H9 (cell line): ENCODE measurements around the gene TRIM43. TPM values are rescaled to one million over a fixed set of nuclear protein-coding genes. Genes with fewer than 3 reads are reported as not detected.
"Not testable (repeated sequence)": the region's sequence is repeated elsewhere in the genome, so short reads cannot be mapped to it uniquely, and the experiment has no call there.

Experiments
- DNase-seq: peaks from one replicate; pipeline ENCODE4 v3.0.0-alpha.2; 2017
- H2AFZ ChIP-seq: one replicate; pipeline ENCODE4 v1.6.1; 2013; ENCODE audit warnings: mild to moderate bottlenecking, low read length, control low read depth, moderate library complexity
- H2AK5ac ChIP-seq: 2 replicates; pipeline ENCODE4 v1.6.1; 2013; ENCODE audit warnings: low read length, control low read depth, mixed read lengths; ENCODE audit not compliant: insufficient read length
- H2BK120ac ChIP-seq: one replicate; pipeline ENCODE4 v1.6.1; 2013; ENCODE audit warnings: low read depth, mild to moderate bottlenecking, low read length, control low read depth, inconsistent platforms; ENCODE audit not compliant: poor library complexity, severe bottlenecking
- H2BK12ac ChIP-seq: 2 replicates; pipeline ENCODE4 v1.6.1; 2013; ENCODE audit warnings: low read length, control low read depth, mixed read lengths, low read depth; ENCODE audit not compliant: insufficient read length
- H2BK15ac ChIP-seq: 2 replicates; pipeline ENCODE4 v1.6.1; 2013; ENCODE audit warnings: low read depth, low read length, control low read depth
- H2BK20ac ChIP-seq: one replicate; pipeline ENCODE4 v1.6.1; 2013; ENCODE audit warnings: low read depth, mild to moderate bottlenecking, low read length, control low read depth, inconsistent platforms; ENCODE audit not compliant: poor library complexity, severe bottlenecking
- H2BK5ac ChIP-seq: 2 replicates; pipeline ENCODE4 v1.6.1; 2013; ENCODE audit warnings: low read length, control low read depth, mixed read lengths; ENCODE audit not compliant: insufficient read length
- H3K14ac ChIP-seq: 2 replicates; pipeline ENCODE4 v1.6.1; 2013; ENCODE audit warnings: low read length, control low read depth; ENCODE audit not compliant: insufficient read depth
- H3K18ac ChIP-seq: 2 replicates; pipeline ENCODE4 v1.6.1; 2013; ENCODE audit warnings: low read depth, mild to moderate bottlenecking, mixed read lengths, low read length, control low read depth; ENCODE audit not compliant: insufficient read length
- H3K23ac ChIP-seq: 2 replicates; pipeline ENCODE4 v1.6.1; 2013; ENCODE audit warnings: low read length, control low read depth, mixed read lengths, low read depth; ENCODE audit not compliant: insufficient read length
- H3K23me2 ChIP-seq: 2 replicates; pipeline ENCODE4 v1.6.1; 2013; ENCODE audit warnings: low read depth, mild to moderate bottlenecking, mixed read lengths, low read length, control low read depth; ENCODE audit not compliant: insufficient read length, poor library complexity, severe bottlenecking
- H3K27ac ChIP-seq: 2 replicates; pipeline ENCODE4 v1.5.1; 2013; ENCODE audit warnings: low read length, control low read depth, mixed read lengths, low read depth; ENCODE audit not compliant: insufficient read length
- H3K27me3 ChIP-seq: 2 replicates; pipeline ENCODE4 v1.6.1; 2013; ENCODE audit warnings: low read length, control low read depth, inconsistent platforms; ENCODE audit not compliant: insufficient read depth
- H3K4ac ChIP-seq: 2 replicates; pipeline ENCODE4 v1.6.1; 2013; ENCODE audit warnings: low read depth, mild to moderate bottlenecking, control low read depth, inconsistent platforms, low read length, moderate library complexity
- H3K4me1 ChIP-seq: 2 replicates; pipeline ENCODE4 v1.6.1; 2013; ENCODE audit warnings: low read length, control low read depth, inconsistent platforms; ENCODE audit not compliant: insufficient read depth
- H3K4me2 ChIP-seq: 2 replicates; pipeline ENCODE4 v1.6.1; 2013; ENCODE audit warnings: low read length, control low read depth, mixed read lengths; ENCODE audit not compliant: insufficient read length, insufficient read depth
- H3K56ac ChIP-seq: 2 replicates; pipeline ENCODE4 v1.6.1; 2013; ENCODE audit warnings: low read depth, mild to moderate bottlenecking, mixed read lengths, low read length, control low read depth; ENCODE audit not compliant: insufficient read length
- H3K79me1 ChIP-seq: 2 replicates; pipeline ENCODE4 v1.6.1; 2013; ENCODE audit warnings: low read depth, mild to moderate bottlenecking, moderate library complexity, low read length, control low read depth, inconsistent platforms; ENCODE audit not compliant: insufficient read depth, poor library complexity, severe bottlenecking
- H3K79me2 ChIP-seq: 2 replicates; pipeline ENCODE4 v1.6.1; 2013; ENCODE audit warnings: low read length, control low read depth, inconsistent platforms; ENCODE audit not compliant: insufficient read depth
- H3K9ac ChIP-seq: 2 replicates; pipeline ENCODE4 v1.6.1; 2013; ENCODE audit warnings: low read length, control low read depth, mixed read lengths; ENCODE audit not compliant: insufficient read length; ENCODE audit errors: extremely low read depth
- H3K9me3 ChIP-seq: one replicate; pipeline ENCODE4 v1.6.1; 2013; ENCODE audit warnings: low read depth, low read length, inconsistent platforms; ENCODE audit not compliant: control insufficient read depth
- H3T11ph ChIP-seq: one replicate; pipeline ENCODE4 v1.6.1; 2013; ENCODE audit warnings: mild to moderate bottlenecking, low read length, control low read depth, inconsistent platforms
- H4K20me1 ChIP-seq: one replicate; pipeline ENCODE4 v1.6.1; 2013; ENCODE audit not compliant: control insufficient read depth, insufficient read length, insufficient read depth
- H4K5ac ChIP-seq: 2 replicates; pipeline ENCODE4 v1.6.1; 2013; ENCODE audit warnings: low read depth, mild to moderate bottlenecking, mixed read lengths, low read length, control low read depth; ENCODE audit not compliant: insufficient read length
- H4K8ac ChIP-seq: replicated peaks from 2 replicates; pipeline ENCODE4 v1.6.1; 2013; ENCODE audit warnings: low read length, control low read depth, mixed read lengths, low read depth; ENCODE audit not compliant: insufficient read length
- H4K91ac ChIP-seq: 2 replicates; pipeline ENCODE4 v1.6.1; 2013; ENCODE audit warnings: low read depth, mild to moderate bottlenecking, moderate library complexity, mixed read lengths, low read length, control low read depth; ENCODE audit not compliant: insufficient read length
- H3K27ac Mint-ChIP-seq, 3 experiments: 2 replicates in 2 of 3; 3 replicates in 1 of 3; pipeline ENCODE4 v1.8.0; 2020 to 2021; ENCODE audit warnings: mixed read lengths in 3 of 3, mild to moderate bottlenecking in 1 of 3, moderate library complexity in 1 of 3
- H3K27me3 Mint-ChIP-seq: 2 replicates; pipeline ENCODE4 v1.8.0; 2021; ENCODE audit warnings: low read depth, mild to moderate bottlenecking, moderate library complexity, mixed read lengths
- H3K36me3 Mint-ChIP-seq, 3 experiments: 2 replicates in 2 of 3; 3 replicates in 1 of 3; pipeline ENCODE4 v1.8.0; 2020 to 2021; ENCODE audit warnings: low read depth in 3 of 3, mixed read lengths in 3 of 3; ENCODE audit not compliant: insufficient read depth in 1 of 3
- H3K4me1 Mint-ChIP-seq, 2 experiments: 2 replicates each; pipeline ENCODE4 v1.8.0; 2020; ENCODE audit warnings: mixed read lengths in 2 of 2
- H3K4me3 Mint-ChIP-seq, 2 experiments: 2 replicates in 1 of 2; 3 replicates in 1 of 2; pipeline ENCODE4 v1.8.0; 2020 to 2021; ENCODE audit warnings: mild to moderate bottlenecking in 2 of 2, mixed read lengths in 2 of 2, moderate library complexity in 1 of 2
- H3K9me3 Mint-ChIP-seq, 2 experiments: 2 replicates in 1 of 2; 3 replicates in 1 of 2; pipeline ENCODE4 v1.8.0; 2020; ENCODE audit warnings: mild to moderate bottlenecking in 2 of 2, mixed read lengths in 2 of 2, moderate library complexity in 1 of 2
- WGBS: extraction: QIAGEN DNeasy Blood & Tissue Kit; methylation state at CpG from one replicate; pipeline ENCODE4 v1.1.7; 2013; ENCODE audit warnings: missing lambda C conversion rate, low lambda C conversion rate, mixed read lengths; ENCODE audit not compliant: insufficient read length; ENCODE audit errors: extremely low coverage; 5-methylcytosine and 5-hydroxymethylcytosine counted together
- total RNA-seq: library from RNA; stranded (reverse); gene quantifications from 2 replicates; pipeline ENCODE4 v1.2.1, GENCODE V29; 2021

The TRIM43 gene
- total RNA-seq, 1 experiment from 2014 or later: not detected

DNA sequence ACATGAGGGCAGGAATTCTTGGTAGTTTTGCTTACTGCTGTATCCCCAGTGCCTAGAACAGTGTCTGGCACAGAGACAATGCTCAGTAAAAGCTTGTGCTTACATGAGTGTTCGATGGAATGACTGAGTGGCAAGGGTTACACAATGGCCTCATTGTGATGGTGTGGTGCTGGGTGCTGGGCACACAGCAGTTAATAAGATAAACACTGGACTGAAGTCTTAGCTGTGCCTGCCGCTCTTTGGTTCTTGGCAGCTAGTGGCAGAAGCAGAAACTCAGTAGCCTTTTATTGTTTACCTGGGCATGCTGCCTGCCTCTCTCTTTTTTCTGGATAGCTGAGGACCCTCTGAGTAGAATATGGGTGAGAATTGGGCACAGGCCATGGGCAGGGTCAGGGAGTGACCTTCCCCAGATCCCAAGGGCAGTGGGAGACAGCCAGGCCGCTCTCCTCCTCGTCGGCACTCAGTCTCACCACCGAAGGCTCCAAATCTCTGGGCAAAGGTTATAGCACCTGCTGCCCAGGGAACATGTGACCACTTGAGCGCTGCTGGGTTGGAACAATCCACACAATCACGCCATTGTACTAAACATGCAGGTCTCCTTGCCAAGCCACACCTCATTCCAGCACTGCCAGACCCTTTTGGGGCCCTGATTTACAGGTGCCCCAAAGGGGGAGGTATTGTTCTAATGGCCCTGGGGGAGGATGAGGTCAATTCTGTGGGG, 54.6 kb downstream of the TRIM43 start:
- not testable (repeated sequence) for H3K4me1 Mint-ChIP-seq, H4K20me1 ChIP-seq, H3K23ac ChIP-seq, H3K4ac ChIP-seq, H3K27ac ChIP-seq, DNase-seq, H3K9me3 ChIP-seq, H4K5ac ChIP-seq, H2BK120ac ChIP-seq, H4K8ac ChIP-seq, H3K9me3 Mint-ChIP-seq, H3K18ac ChIP-seq, H3K14ac ChIP-seq, H3K27me3 ChIP-seq, H3K36me3 Mint-ChIP-seq, H2BK20ac ChIP-seq, H3K4me3 Mint-ChIP-seq, H3K9ac ChIP-seq, H2BK5ac ChIP-seq, H3K27ac Mint-ChIP-seq, H3K79me2 ChIP-seq, H3K56ac ChIP-seq, H2BK12ac ChIP-seq, H3K79me1 ChIP-seq, H3K4me2 ChIP-seq, H3K23me2 ChIP-seq, H2BK15ac ChIP-seq, H2AFZ ChIP-seq, H4K91ac ChIP-seq, H3K4me1 ChIP-seq, H3T11ph ChIP-seq, H2AK5ac ChIP-seq
- H3K27me3 Mint-ChIP-seq: peaks cover 18% of the 10 kb centered on the region
- WGBS: no CpG with 5 or more reads among the region's 8 CpGs

DNA sequence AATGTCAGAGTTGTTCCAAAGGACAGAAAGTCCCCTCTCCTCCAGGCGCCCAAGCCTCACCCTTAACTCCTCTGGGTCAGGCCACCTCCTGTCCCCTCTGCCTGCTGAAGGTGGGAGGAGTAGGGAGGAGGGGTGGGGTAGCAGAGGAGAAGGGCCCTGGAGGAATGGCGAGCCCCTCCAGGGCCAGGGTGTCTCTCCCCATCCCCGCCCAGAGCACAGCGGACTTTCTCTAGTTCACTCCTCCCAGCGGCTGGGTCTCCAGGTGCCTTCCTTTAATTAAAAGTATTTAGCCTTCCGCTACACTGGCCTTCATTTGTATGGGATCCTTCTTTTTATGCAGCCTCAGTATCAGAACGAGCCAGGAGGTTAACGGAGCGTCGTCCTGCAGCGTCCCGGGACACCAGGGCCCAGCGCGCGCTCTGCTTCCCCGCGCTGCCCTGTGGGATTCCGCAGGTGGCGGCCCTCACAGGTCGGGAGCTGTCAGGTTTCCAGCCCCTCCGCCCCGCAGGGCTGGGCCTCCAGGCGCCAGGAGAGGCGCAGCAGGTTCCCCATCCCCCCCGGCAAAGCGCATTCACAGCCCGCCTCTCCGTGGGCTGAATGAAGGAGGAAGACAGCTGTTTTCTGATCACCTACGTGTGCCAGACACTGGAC, 57.2 kb downstream of the TRIM43 start:
- H2BK15ac ChIP-seq, H3K18ac ChIP-seq, H3K4ac ChIP-seq, H2BK5ac ChIP-seq, H3K14ac ChIP-seq, H4K20me1 ChIP-seq, H3K9me3 ChIP-seq, H3K4me1 Mint-ChIP-seq, H3K23ac ChIP-seq, H2BK12ac ChIP-seq, H3K27ac Mint-ChIP-seq, H3K23me2 ChIP-seq, H4K91ac ChIP-seq, H2BK20ac ChIP-seq, H4K8ac ChIP-seq, H3K56ac ChIP-seq, H3K9ac ChIP-seq, H3K79me2 ChIP-seq, H2BK120ac ChIP-seq, H2AFZ ChIP-seq, H3K27ac ChIP-seq, H3K36me3 Mint-ChIP-seq, H3K79me1 ChIP-seq, H4K5ac ChIP-seq, H3K9me3 Mint-ChIP-seq, H3T11ph ChIP-seq, H3K27me3 ChIP-seq, DNase-seq, H2AK5ac ChIP-seq, H3K4me1 ChIP-seq, H3K4me2 ChIP-seq, H3K4me3 Mint-ChIP-seq: not testable (repeated sequence)
- H3K27me3 Mint-ChIP-seq: peaks cover 21% of the 10 kb centered on the region
- WGBS: no CpG with 5 or more reads among the region's 29 CpGs
